MM.1S (cell line): Measurements from ENCODE around the gene CHN2.

Experiments
- DNase-seq: peaks from one replicate; pipeline ENCODE4 v3.0.0-alpha.2; 2015
- H2AFZ ChIP-seq: fragments of 300-600 bp; sonication (generic); 2 replicates; pipeline ENCODE4 v1.6.0; 2016; ENCODE audit warnings: antibody characterized with exemption, low read length
- H3F3A ChIP-seq: fragments of 300-600 bp; sonication (generic); 2 replicates; pipeline ENCODE4 v1.6.1; 2016; ENCODE audit warnings: mild to moderate bottlenecking, antibody characterized with exemption, low read length, moderate library complexity, mixed read lengths; ENCODE audit not compliant: insufficient read depth
- H3K27ac ChIP-seq: fragments of 300-600 bp; sonication (generic); 2 replicates; pipeline ENCODE4 v1.5.1; 2016; ENCODE audit warnings: mild to moderate bottlenecking, low read length
- H3K27me3 ChIP-seq: fragments of 300-600 bp; sonication (generic); replicated peaks from 2 replicates; pipeline ENCODE4 v1.6.0; 2016; ENCODE audit warnings: low read length; ENCODE audit not compliant: insufficient read depth
- H3K36me3 ChIP-seq: fragments of 300-600 bp; sonication (generic); replicated peaks from 2 replicates; pipeline ENCODE4 v1.6.1; 2016; ENCODE audit warnings: mild to moderate bottlenecking, low read length, mixed read lengths; ENCODE audit not compliant: insufficient read depth
- H3K4me1 ChIP-seq: fragments of 300-600 bp; sonication (generic); 2 replicates; pipeline ENCODE4 v1.6.1; 2016; ENCODE audit warnings: low read length, mixed read lengths
- H3K4me2 ChIP-seq: fragments of 300-600 bp; sonication (generic); 2 replicates; pipeline ENCODE4 v1.6.0; 2016; ENCODE audit warnings: low read depth, low read length
- H3K4me3 ChIP-seq: fragments of 300-600 bp; sonication (generic); 2 replicates; pipeline ENCODE4 v1.5.1; 2016; ENCODE audit warnings: low read length, mixed read lengths
- H3K79me2 ChIP-seq: fragments of 300-600 bp; sonication (generic); 2 replicates; pipeline ENCODE4 v1.6.1; 2016; ENCODE audit warnings: mixed run types, low read length, mixed read lengths
- H3K9ac ChIP-seq: fragments of 300-600 bp; sonication (generic); 2 replicates; pipeline ENCODE4 v1.6.1; 2016; ENCODE audit warnings: low read length, mixed read lengths
- H3K9me2 ChIP-seq: fragments of 300-600 bp; sonication (generic); replicated peaks from 2 replicates; pipeline ENCODE4 v1.6.1; 2016; ENCODE audit warnings: mild to moderate bottlenecking, low read length, mixed read lengths; ENCODE audit not compliant: insufficient read depth
- H3K9me3 ChIP-seq: fragments of 300-600 bp; sonication (generic); replicated peaks from 2 replicates; pipeline ENCODE4 v1.6.1; 2016; ENCODE audit warnings: mild to moderate bottlenecking, low read length, mixed read lengths; ENCODE audit not compliant: insufficient read depth
- H4K20me1 ChIP-seq: fragments of 300-600 bp; sonication (generic); 2 replicates; pipeline ENCODE4 v1.6.1; 2016; ENCODE audit warnings: mild to moderate bottlenecking, low read length, moderate library complexity, mixed read lengths; ENCODE audit not compliant: insufficient read depth
- EZH2 ChIP-seq: fragments of 300-600 bp; sonication (generic); optimal IDR thresholded peaks from 2 replicates; pipeline ENCODE3; 2017; ENCODE audit warnings: low read depth, mild to moderate bottlenecking, antibody characterized with exemption, low read length, mixed read lengths
- EZH2phosphoT487 ChIP-seq: fragments of 300-600 bp; sonication (generic); IDR thresholded peaks from 2 replicates; pipeline ENCODE4 v1.6.1; 2018; ENCODE audit warnings: antibody characterized with exemption, low read length
- TF ChIP-seq, protein P1 (sequence below): fragments of 300-600 bp; sonication (generic); IDR thresholded peaks from 2 replicates; pipeline ENCODE4 v1.5.1; 2016; ENCODE audit warnings: antibody characterized with exemption, low read length, mixed read lengths

The CHN2 gene

DNA sequence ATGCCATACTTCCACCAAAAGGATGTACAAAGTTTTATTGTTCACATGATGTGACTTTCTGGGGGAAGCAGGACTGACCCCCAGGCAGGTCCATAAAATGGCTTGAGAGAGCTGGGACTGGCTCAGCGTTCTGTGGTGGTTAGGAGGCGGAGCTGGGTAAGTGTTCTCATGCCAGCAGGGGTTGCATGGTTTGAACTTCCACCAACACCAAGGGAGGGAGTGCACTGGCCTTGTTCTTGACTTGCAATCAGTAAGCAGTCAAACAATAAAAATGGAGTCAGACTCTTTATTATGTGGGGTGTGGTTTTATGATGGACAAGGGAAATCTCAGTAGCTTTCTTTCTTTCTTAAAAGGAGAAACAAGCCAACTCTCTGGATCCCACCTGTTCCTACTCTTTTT lies 273.6 kb downstream of the CHN2 start:
- Histone ChIP-seq H2AFZ (no peak overlapping the region), H3K36me3 (no peaks in the 10 kb centered on the region), H3K9me3 (no peaks in the 10 kb centered on the region), H3K9me2 (no peaks in the 10 kb centered on the region), H3F3A (no peaks in the 10 kb centered on the region), H3K79me2 (no peaks in the 10 kb centered on the region), H3K27me3 (no peaks in the 10 kb centered on the region), H3K27ac (no peak overlapping the region), H3K9ac (no peak overlapping the region), H3K4me3 (no peak overlapping the region), H3K4me1 (no peaks in the 10 kb centered on the region), H4K20me1 (no peaks in the 10 kb centered on the region), H3K4me2 (no peak overlapping the region)
- DNase-seq = no peak
- no peak for TF ChIP-seq EZH2
- no peak for TF ChIP-seq EZH2phosphoT487
- TF ChIP-seq, protein P1, sequence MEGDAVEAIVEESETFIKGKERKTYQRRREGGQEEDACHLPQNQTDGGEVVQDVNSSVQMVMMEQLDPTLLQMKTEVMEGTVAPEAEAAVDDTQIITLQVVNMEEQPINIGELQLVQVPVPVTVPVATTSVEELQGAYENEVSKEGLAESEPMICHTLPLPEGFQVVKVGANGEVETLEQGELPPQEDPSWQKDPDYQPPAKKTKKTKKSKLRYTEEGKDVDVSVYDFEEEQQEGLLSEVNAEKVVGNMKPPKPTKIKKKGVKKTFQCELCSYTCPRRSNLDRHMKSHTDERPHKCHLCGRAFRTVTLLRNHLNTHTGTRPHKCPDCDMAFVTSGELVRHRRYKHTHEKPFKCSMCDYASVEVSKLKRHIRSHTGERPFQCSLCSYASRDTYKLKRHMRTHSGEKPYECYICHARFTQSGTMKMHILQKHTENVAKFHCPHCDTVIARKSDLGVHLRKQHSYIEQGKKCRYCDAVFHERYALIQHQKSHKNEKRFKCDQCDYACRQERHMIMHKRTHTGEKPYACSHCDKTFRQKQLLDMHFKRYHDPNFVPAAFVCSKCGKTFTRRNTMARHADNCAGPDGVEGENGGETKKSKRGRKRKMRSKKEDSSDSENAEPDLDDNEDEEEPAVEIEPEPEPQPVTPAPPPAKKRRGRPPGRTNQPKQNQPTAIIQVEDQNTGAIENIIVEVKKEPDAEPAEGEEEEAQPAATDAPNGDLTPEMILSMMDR = no peak

GRCh38 chr7:29469281-29469680 lies 274.7 kb downstream of the CHN2 start:
- no peak for DNase-seq

DNA sequence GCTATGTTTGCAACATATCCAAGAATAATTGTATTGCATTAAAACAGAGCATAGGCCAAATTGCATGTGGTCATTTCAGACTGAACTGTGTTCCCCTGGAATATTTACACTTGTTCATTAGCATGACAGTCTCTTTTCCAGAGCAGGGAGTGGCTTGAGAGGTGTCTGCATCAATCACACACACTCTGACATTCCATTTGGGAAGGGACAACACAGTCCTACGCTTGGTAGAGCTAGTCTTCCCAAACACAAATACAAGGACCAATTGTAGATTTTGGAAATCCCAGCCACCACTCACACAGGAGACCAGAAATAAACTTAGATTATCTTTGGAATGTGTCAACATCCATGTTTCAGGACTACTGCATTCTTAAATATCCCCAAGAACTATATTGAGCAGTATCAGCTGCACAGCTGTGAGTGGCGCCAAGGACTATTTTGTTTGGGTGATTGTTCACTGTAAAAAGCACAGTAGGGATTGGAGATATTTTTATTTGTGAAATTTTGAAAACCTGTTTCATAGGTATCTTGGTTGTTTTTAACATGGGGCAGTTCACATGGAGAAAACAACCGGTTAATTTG lies 275.5 kb downstream of the CHN2 start:
- no peak for TF ChIP-seq EZH2phosphoT487
- no peak for TF ChIP-seq EZH2
- TF ChIP-seq, protein P1 = no peak
- Histone ChIP-seq H3K9me3 (no peaks in the 10 kb centered on the region), H3K4me3 (no peak overlapping the region), H3K9ac (no peak overlapping the region), H3K36me3 (no peaks in the 10 kb centered on the region), H3K4me2 (no peak overlapping the region), H3K27me3 (no peaks in the 10 kb centered on the region), H3K27ac (no peak overlapping the region), H3K4me1 (no peaks in the 10 kb centered on the region), H3K79me2 (no peaks in the 10 kb centered on the region), H2AFZ (no peak overlapping the region), H3K9me2 (no peaks in the 10 kb centered on the region), H4K20me1 (no peaks in the 10 kb centered on the region), H3F3A (no peaks in the 10 kb centered on the region)
- DNase-seq = no peak

More at GRCh38 chr7:29469281-29469680, 274.7 kb downstream of the CHN2 start:
- H3K27me3 ChIP-seq = no peaks in the 10 kb centered on the region
- TF ChIP-seq, protein P1 = no peak
- TF ChIP-seq EZH2 = no peak
- TF ChIP-seq EZH2phosphoT487 = no peak
- H3K9ac ChIP-seq = no peak overlapping the region
- no peaks in the 10 kb centered on the region for H3F3A ChIP-seq
- H3K27ac ChIP-seq = no peak overlapping the region
- no peak overlapping the region for H2AFZ ChIP-seq
- H3K79me2 ChIP-seq = no peaks in the 10 kb centered on the region
- no peak overlapping the region for H3K4me3 ChIP-seq
- no peaks in the 10 kb centered on the region for H3K36me3 ChIP-seq
- no peak overlapping the region for H3K4me2 ChIP-seq
- no peaks in the 10 kb centered on the region for H4K20me1 ChIP-seq
- no peaks in the 10 kb centered on the region for H3K9me2 ChIP-seq
- no peaks in the 10 kb centered on the region for H3K4me1 ChIP-seq
- no peaks in the 10 kb centered on the region for H3K9me3 ChIP-seq
